SK-N-SH (cell line): ENCODE results near the gene TNPO1.

Experiments
- EP300 ChIP-seq, 2 experiments: IDR thresholded peaks; 2 replicates each; pipeline versions ENCODE4 v1.4.0 to v1.6.1; 2012; ENCODE audit warnings: borderline replicate concordance in 1 of 2, low read depth in 1 of 2, low read length in 1 of 2
- EZH2phosphoT487 ChIP-seq: fragments of 200-600 bp; sonication (generic); IDR thresholded peaks from 2 replicates; pipeline ENCODE4 v1.6.1; 2017; ENCODE audit warnings: low read depth, mixed run types, mild to moderate bottlenecking, antibody characterized with exemption, moderate library complexity, borderline replicate concordance
- FOSL2 ChIP-seq: IDR thresholded peaks from 2 replicates; pipeline ENCODE4 v1.4.0; 2012; ENCODE audit warnings: low read depth, mild to moderate bottlenecking, moderate library complexity, borderline replicate concordance
- FOXJ3 ChIP-seq: sonication (generic); formaldehyde crosslinking; IDR thresholded peaks from 2 replicates; pipeline ENCODE4 v1.5.1; 2020; ENCODE audit warnings: mild to moderate bottlenecking, missing genetic modification reagents
- POLR2AphosphoS5 ChIP-seq: IDR thresholded peaks from 2 replicates; pipeline ENCODE4 v1.6.1; 2012; ENCODE audit warnings: low read depth, low read length
- RCOR1 ChIP-seq: fragments of 150-350 bp; IDR thresholded peaks from 2 replicates; pipeline ENCODE4 v1.6.1; 2017; ENCODE audit warnings: antibody characterized with exemption, low read length
- RXRA ChIP-seq: IDR thresholded peaks from 2 replicates; pipeline ENCODE4 v1.4.0; 2012; ENCODE audit warnings: low read depth, mild to moderate bottlenecking, borderline replicate concordance
- SIN3A ChIP-seq: IDR thresholded peaks from 2 replicates; pipeline ENCODE4 v1.6.1; 2012; ENCODE audit warnings: low read depth, mild to moderate bottlenecking, low read length, moderate library complexity, borderline replicate concordance
- TAF1 ChIP-seq: IDR thresholded peaks from 2 replicates; pipeline ENCODE4 v1.6.1; 2012; ENCODE audit warnings: low read depth, mild to moderate bottlenecking, low read length, moderate library complexity, borderline replicate concordance
- TCF12 ChIP-seq: IDR thresholded peaks from 2 replicates; pipeline ENCODE4 v1.4.0; 2012
- TEAD4 ChIP-seq: IDR thresholded peaks from 2 replicates; pipeline ENCODE4 v1.4.0; 2012; ENCODE audit warnings: mild to moderate bottlenecking, borderline replicate concordance; ENCODE audit not compliant: insufficient read depth
- TF ChIP-seq, protein P1 (sequence below): fragments of 200-600 bp; sonication (generic); IDR thresholded peaks from 2 replicates; pipeline ENCODE4 v1.6.1; 2017; ENCODE audit warnings: antibody characterized with exemption, mild to moderate bottlenecking, moderate library complexity
- TF ChIP-seq, protein P2 (sequence below): IDR thresholded peaks from 2 replicates; pipeline ENCODE4; 2012
- TF ChIP-seq, protein P3 (sequence below): IDR thresholded peaks from 2 replicates; pipeline ENCODE4 v1.4.0; 2012; ENCODE audit warnings: low read depth

DNA sequence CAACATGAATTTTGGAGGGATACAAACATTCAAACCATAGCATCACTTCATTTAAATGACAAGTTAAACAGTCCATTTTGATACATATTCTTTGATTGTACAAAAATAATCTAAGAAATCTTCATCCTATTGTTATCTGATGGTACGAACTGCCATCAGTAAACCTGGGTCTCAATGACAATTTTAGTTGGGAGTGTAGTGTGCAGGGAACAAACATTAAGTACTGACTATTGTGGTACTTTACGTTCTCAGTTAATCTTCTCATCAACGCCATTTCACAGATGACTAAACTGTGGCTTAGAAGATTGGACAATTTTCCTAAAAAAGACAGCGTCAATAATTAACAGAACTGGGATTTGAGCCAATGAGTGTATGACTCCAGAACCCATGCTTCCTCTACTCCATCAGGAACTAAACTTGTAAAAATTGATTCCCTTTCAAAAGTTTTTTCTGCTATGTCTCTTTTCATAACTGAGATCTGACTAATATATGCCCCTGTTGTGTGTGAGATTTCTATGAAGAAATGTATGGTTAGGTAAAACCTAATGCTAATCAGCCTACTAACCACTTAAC, 21.1 kb downstream of the TNPO1 start:
- TF ChIP-seq, protein P1, sequence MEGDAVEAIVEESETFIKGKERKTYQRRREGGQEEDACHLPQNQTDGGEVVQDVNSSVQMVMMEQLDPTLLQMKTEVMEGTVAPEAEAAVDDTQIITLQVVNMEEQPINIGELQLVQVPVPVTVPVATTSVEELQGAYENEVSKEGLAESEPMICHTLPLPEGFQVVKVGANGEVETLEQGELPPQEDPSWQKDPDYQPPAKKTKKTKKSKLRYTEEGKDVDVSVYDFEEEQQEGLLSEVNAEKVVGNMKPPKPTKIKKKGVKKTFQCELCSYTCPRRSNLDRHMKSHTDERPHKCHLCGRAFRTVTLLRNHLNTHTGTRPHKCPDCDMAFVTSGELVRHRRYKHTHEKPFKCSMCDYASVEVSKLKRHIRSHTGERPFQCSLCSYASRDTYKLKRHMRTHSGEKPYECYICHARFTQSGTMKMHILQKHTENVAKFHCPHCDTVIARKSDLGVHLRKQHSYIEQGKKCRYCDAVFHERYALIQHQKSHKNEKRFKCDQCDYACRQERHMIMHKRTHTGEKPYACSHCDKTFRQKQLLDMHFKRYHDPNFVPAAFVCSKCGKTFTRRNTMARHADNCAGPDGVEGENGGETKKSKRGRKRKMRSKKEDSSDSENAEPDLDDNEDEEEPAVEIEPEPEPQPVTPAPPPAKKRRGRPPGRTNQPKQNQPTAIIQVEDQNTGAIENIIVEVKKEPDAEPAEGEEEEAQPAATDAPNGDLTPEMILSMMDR: no peak
- TF ChIP-seq FOXJ3 (CRISPR knock-in tag) (no peak), RCOR1 (no peak), POLR2AphosphoS5 (no peak), SIN3A (no peak), TEAD4 (no peak), EZH2phosphoT487 (no peak), TAF1 (no peak), TCF12 (no peak), FOSL2 (no peak), RXRA (no peak), EP300 (IDR thresholded peaks at IDR 0.05; ENCODE audit: borderline replicate concordance in 1 of 2, low read depth in 1 of 2, low read length in 1 of 2) (no peak)
- TF ChIP-seq, protein P2, sequence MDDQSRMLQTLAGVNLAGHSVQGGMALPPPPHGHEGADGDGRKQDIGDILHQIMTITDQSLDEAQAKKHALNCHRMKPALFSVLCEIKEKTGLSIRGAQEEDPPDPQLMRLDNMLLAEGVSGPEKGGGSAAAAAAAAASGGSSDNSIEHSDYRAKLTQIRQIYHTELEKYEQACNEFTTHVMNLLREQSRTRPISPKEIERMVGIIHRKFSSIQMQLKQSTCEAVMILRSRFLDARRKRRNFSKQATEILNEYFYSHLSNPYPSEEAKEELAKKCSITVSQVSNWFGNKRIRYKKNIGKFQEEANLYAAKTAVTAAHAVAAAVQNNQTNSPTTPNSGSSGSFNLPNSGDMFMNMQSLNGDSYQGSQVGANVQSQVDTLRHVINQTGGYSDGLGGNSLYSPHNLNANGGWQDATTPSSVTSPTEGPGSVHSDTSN: peak; percentile 10; the same call in 1 of the 2 replicates
- TF ChIP-seq, protein P3, sequence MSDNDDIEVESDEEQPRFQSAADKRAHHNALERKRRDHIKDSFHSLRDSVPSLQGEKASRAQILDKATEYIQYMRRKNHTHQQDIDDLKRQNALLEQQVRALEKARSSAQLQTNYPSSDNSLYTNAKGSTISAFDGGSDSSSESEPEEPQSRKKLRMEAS: no peak
